Renal cortex interstitium (tissue), 11 donors: ENCODE measurements around the gene DCBLD2. TPM values are rescaled to one million over a fixed set of nuclear protein-coding genes. Genes with fewer than 3 reads are reported as not detected.
A peak's percentile ranks its signal among the peaks of the same experiment; 100 is the strongest.

Source experiments
- DNase-seq, 11 donors: peaks; one replicate each; pipeline ENCODE4 v3.0.0-alpha.2; 2013; ENCODE audit warnings: low read depth in 9 of 11, low spot score in 4 of 11; ENCODE audit errors: extremely low read depth in 1 of 11
- polyA plus RNA-seq, 3 donors: library from polyadenylated mRNA; unstranded; fragments of 120-200 nt; gene quantifications; one replicate each; pipeline ENCODE4 v1.2.1, GENCODE V29; 2013; ENCODE audit not compliant: insufficient read length in 3 of 3

DCBLD2 gene
- polyA plus RNA-seq, 3 donors: 49.2 to 58.2 (median 55.7) TPM

DNA sequence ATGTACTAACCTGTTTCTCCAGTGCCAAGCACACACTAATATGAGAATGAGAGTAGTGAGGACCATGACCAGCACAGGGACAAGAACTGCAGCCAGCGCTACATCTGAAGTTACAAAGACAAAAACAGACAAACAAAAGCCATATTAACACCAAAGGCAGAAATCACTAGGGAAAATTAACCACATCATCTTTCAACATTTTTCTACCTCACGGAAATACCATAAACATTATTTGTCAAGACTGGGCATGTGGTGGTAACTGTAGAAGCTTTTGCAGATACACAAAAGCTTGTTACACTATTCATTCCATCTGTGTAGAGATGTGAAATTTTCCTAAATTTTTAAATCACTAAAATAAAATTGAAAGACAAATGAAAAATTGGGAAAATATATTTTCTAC, 93.4 kb downstream of the DCBLD2 start:
- no peak for DNase-seq

DNA sequence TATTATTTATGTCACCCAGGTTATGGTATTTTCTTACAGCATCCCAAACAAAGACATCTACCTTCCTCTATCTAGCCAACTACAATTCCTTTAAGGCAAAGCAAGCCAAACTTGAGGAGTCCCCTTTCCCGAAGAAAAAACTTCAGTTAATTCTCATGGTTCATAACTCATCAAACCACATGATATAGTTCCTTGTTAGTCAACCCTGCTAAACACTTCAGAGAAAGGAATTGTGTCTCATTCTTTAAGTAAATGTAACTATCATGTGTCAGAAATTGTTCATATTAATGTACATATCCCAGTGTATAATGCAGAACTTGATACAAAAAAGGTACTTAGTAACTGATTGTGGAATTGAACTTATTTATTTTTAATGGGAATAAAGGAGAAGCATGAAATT, 93.9 kb downstream of the DCBLD2 start:
- no peak for DNase-seq

DNA sequence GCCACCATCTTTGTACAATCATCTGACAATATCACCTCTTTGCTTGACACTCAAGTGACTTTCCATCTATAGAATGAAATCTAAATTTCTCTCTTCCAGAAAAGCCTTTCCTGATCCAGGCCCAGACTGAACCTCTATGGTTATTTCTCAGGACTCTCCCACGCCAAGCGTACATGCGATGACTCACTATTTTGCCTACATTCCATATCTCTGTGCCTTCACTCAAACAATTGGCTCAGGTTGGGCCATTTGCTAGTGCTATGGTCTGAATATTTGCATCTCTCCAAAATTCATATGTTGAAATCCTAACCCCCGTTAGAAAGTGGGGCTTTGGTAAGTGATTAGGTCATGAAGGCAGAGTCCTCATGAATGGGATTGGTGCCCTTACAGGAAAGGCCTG, 94.5 kb downstream of the DCBLD2 start:
- DNase-seq: no peak

DNA sequence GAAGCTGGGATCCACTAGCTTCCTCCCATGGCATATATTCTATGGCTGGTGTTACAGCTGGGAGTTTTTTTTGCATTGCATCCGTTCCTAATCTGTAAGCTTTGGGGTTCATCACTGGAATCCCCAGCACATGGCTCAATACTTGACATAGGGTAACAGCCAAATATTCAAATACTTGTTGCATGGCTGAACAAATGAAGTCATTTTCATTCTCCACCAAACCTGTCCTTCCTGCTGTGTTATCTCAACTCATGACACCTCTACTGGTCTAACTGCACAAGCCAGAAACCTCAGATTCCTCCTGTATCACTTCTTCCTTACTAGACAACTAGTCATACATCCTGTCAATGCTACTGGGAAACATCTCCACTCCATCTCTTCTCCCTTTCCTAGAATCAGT, 95.0 kb downstream of the DCBLD2 start:
- DNase-seq: no peak

DNA sequence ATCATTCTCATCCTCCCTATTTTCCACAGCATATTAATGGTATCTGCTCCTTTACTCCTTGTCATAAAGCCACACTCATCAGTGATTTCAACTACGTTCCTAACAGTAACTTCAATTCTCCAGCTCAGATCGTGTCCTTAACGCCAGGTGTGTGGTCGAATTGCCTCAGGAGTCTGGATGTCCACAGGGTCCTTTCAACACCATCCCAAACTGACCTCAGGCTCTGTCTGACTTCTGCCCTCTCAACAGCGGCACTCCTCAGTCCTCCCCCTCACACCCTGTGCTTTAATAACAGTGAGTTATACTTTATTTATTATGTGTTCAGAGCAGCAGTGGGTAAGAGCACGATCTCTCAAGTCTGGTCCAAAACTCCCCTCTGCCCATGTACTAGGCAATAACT, 95.9 kb downstream of the DCBLD2 start:
- DNase-seq: no peak

DNA sequence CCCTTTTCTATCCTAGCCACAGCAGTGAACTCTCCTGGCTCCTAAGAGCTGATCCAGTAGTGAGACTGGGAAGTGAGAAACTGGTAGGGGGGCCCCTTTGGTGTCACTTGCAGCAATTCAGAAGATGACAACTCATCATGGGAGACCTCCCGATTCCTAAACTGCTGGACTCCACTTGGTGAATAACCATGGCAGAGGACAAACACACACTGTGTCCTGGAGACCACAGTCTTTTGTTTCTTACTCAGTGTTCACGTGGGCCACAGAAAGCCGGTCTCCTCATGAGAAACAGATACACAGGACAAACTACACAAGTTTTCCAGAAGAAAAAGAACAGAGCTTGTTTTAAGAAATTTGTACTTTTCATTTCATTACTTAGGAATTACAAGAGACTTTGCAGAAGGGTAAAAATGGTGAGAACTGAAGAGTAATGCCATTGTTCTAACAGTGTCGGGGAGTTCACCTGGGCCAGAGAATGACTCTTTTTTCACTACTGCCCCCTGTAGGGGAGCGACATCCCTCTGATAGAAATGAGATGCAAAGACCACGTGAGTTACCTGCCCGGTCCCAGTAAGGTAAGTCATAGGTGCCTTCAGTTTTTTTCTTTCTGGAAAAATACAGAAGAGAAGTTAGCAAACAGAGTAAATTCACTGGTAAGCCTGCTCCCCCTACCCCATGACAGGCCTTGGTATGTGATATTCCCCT, 100.3 kb downstream of the DCBLD2 start:
- no peak for DNase-seq

DNA sequence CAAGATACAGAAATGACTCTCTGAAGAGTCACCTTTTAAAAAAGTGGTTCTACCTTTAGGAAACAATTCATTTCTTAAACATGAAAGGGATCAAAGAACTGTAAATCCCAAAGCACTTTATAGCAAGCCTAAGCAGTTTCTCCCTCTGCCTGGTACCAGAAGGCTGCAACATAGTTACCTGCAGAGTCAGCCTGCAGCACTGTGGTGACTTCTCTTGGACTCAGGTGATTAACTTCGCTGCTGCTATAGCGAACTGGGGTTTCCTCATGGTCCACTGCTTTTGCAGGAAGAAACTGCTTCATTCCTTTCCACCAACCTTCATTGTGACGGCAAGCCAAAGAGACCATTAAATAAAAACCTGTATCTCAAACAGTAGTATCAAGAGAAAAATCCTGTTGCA, 101.1 kb downstream of the DCBLD2 start:
- DNase-seq: peak in 4 of 11 donors; percentile 40 to 73 (median 51)

DNA sequence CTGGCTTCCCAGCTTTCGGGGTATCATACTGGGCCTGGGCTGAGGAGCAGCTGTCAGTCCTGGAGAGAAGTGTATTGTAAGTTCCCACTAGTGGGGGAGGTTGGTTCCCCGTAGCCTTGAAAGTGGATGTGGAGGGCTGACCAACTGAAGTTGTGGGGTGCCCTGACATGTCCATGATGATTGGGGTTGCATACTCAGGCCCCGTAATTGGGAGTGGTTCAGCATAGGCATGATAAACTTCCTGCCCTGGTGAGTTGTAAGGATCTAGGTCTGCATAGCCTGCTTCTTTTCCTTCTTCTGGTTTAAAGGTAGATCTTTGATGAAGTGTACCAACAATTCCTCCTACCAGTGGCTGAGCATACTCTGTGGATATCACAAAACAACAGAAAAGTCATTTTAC, 102.0 kb downstream of the DCBLD2 start:
- DNase-seq: no peak

DNA sequence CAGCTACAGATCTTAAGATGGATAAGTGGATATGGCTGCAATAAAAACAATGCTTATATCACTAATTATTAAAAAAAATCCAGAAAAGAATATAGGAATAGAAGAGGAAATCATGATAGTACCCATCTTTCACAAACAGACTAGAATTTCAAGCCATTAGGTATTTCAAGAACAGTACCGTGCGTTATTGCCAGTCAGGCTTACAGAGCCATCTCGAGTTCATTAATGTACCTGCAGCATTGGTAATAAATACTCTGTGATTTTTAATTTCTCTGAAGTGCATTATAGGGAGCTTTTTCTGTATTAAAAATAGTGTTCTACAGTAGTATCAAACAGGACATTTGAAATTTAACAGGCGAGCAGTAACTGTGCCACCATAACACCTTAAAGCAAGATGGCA, 102.7 kb downstream of the DCBLD2 start:
- no peak for DNase-seq

DNA sequence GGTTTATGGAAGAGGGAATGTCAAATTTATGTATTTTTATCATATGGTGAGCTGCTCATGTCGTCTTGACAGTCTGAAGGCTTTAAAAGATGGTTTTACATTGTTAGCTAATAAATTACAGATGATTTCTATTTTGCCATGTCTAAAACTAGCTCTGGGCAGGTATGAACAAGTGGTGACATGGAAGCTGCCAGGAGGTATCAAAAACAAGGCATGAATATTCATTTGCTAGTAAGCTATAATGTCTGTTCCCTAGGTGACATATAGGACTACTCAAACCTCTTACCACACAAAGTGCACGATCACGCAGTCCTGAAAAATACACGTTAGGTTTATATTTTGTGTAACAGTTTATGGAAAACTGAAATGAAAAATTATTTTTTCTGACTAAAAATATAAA, 103.6 kb downstream of the DCBLD2 start:
- DNase-seq: no peak

DNA sequence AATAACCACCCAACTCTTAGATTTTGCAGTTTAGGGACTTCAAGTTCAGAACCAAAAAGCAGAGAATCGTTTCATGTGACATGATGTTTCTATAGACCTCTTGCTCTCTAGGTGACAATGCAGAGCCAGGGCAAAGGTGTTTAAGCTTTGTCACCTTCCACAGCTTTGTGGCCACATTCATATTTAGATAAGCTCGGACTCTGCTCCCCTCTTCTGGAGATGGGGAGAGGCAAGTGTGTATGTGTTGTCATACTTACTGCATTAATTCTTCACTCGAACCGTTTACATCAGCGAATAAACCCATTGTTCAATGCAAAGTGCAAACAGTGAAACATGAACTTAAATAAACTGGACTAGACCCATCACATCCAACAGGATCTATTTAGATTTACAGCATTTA, 105.2 kb downstream of the DCBLD2 start:
- DNase-seq: no peak

DNA sequence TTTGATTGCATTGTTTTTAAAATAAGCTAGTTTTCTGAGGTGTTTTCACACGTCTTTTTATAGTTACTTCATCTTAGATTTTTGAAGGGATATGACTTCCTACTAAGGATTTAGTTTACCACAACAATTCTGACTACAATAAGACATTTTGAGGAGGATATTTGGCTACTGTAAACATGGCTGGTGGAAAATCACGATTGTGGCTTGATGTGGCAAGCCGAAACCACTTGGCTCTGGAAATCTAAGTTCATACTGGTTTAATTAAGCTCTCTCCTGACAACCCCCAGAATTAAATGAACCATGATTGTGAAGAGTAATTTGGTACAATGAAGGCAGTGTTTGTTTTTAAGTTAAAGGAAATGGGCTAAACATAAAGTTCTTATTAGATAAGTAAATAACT, 107.5 kb downstream of the DCBLD2 start:
- DNase-seq: no peak

DNA sequence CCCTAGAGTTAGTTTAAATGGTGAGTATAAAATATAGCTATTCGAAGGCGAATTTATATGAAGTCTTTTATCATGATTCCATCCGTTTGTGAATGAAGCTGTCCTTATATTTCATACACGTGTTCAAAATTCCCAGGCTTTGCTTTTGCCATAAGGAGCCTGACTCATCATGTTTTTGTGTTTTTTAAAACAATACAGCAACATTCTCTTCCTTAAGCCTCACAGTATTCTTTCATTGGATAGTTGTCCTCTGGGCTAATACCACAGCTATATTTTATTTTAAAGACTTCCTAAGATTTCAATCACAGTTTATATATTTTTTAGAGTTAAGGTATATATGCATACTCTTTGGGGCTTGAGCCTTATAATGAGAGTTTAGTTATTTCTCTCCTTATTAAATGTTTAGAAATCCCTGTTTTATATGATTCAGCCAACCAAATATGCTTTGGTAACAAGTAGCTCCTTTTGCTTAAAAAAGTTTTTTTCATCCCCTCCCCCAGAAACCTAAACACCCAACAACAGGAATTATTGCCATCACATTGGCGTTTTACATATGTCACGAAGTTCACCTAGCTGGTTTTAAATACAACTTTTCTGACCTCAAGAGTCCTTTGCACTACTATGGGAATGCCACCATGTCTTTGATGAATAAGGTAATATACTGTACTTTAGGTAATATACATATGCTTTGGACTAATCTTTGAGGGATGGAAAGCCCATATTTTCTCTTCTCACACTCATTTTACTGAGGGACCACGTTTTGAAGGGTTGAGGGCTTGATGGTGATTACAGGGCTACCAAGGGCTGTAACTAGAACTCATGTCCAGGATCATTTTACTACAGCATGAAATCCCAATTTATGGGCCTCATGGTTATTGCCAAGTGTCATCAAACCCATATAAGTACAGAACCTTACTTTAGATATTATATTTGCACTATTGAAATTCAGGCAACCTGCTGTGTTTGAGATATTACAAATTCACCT, 109.9 kb downstream of the DCBLD2 start:
- no peak for DNase-seq

DNA sequence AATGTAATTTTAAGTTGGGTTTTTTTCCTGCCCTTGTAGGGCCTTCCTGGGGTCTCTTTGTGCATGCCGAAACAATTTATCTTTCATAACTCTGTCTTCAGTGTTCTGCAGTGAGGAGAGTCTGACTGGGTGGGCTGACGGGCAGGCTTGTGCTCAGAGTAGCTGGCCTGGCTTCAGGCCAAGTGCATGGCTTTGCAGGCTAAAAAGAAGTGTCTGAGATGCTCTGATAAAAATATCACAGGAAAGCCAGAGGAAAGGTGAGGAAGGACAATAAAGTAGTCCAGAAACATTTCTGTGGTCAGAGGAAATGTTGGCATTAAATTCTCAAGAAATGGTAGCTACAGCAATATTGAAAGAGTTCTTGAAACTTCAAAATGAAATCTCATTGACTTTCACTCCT, 112.8 kb downstream of the DCBLD2 start:
- DNase-seq: no peak

DNA sequence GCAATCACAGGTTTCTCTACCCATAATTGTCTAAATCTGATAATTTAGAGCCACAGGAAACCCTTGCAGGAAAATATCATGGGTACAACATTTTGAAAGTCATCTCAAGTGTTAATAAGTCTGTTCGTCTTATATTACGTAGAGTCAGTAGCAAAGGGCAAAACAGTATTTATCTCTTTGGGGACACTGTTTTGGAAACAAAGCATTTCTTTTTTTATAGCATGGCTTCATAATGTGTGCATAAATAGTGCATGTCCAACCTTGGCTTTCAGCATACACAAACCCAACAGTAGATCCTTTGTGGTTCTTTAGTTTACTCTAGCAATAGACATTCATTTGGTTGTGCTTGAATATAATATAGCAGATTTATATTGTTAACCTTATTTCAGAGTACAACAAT, 114.3 kb downstream of the DCBLD2 start:
- DNase-seq: no peak

DNA sequence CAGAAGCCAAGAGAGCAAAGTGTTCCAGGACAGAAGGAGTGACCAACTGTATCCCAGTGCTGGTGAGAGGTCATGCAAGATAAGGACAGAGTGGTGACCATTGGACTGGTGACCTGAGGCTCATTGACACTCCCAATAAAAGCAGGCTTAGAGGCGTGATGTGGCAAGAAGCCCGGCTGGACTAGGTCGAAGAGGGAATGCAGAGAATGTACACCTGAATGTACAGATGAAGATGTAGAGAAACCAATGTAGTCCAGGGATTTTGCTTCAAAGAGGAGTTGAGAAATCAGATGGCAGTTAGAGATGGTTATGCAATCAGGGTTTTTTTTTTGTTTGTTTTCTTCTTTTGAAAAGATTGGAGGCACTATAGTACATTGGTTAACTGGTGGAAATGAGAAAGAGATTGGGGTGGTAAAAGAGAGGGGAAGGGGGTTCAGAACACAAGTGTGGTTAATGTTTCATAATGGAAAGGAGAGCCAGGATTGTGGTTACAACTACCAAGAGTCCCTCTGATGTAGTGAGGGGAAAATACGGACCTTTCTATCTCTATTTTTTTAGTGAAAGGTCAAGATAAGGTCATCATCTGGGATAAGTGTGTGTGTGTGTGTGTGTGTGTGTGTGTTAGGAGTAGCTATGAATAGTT, 115.0 kb downstream of the DCBLD2 start:
- no peak for DNase-seq

DNA sequence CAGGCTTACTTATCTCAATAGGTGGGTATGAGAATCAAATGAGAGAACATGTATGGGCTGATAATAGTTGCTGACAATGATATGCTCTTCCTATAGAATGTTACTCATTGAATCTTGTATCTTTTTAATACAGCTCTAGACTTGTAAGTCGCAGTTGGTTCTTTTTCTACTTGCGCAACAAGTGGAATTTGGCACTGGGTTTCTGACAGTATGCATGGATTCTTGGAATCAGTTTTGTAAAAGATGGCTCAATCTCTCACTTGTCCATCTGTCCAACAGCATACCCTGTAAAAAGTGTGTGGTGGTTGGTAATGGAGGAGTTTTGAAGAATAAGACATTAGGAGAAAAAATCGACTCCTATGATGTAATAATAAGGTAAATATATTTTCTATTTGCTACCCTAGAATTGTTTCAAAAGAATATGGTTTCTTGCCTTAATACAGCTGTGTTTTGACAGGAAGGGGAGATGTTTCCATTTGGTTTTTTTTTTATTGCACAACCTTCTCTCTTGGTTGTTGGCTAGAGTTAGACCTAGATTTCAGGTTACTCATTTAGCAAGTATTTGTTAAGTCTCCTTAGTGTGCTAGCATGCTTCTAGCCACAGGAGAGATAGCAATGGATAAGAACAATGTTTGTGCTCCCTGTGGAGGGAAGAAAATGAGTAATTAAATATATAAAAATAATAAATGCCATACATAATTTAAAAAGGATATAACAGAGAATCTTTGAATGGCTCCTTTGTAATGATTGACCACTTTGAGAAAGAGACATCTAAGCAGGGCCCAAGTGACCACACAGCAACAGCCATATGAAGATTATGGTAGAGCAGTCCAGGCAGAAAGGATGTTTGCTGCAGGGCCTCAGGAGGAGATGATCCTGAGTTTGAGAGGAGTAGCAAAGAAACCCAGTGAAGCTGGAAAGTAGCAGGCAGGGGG, 116.6 kb downstream of the DCBLD2 start:
- no peak for DNase-seq

DNA sequence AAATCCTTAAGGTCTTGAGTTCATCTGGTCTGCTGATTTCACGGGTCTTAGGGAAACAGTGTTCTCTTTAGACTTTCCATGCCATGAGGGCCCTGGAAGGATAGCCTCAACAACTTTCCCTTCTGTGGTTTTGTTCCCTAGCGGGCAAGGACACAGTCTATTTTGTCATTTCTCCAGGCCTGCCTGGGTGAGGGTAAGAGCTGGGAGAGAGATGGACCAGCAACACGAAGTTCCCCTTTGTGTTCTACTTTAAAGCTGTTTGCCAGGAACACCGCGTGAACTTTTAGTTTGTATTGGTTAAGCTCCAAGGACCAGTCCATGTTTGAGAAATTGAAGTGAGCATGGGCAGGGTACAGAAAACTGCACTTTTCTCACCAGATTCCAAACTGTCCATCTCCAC, 117.5 kb downstream of the DCBLD2 start:
- no peak for DNase-seq
